GM10248 (cell line): ENCODE results near the gene NDUFS5.
"Not testable (repeated sequence)": the region's sequence is repeated elsewhere in the genome, so short reads cannot be mapped to it uniquely, and the experiment has no call there.

Source experiments
- CTCF ChIA-PET: fragments of 300-600 bp; sonication (Branson Sonifier 250); formaldehyde crosslinking; extraction: SDS; loops from one replicate; lab custom pipeline; 2021; ENCODE audit warnings: antibody characterized with exemption; lab: Yijun Ruan, JAX
- POLR2A ChIA-PET: fragments of 350-650 bp; sonication (Branson Sonifier 250); formaldehyde crosslinking; extraction: SDS; loops from one replicate; lab custom pipeline; 2020; ENCODE audit warnings: antibody characterized with exemption; lab: Yijun Ruan, JAX
- DNase-seq: peaks from one replicate; pipeline ENCODE4 v3.0.0; 2012; ENCODE audit errors: extremely low spot score
- TF ChIP-seq, protein P1 (sequence below): IDR thresholded peaks from 2 replicates; pipeline ENCODE4 v1.5.1; 2012; ENCODE audit warnings: mild to moderate bottlenecking, low read depth; ENCODE audit errors: extremely low read depth, missing control alignments, control extremely low read depth

The NDUFS5 gene

GRCh38 chr1:39026051-39026865, at the start of gene NDUFS5:
TSS of gene NDUFS5 (plus strand) at chr1:39026350. CDS start at chr1:39028725, 2,375 bp downstream.
- CTCF ChIA-PET, result interaction anchor here (0.7 to 1.6 kb wide), 8 partner anchors 9 to 73 kb away, joined by 3 to 5 read pairs (median 4); no protein-coding TSS in a partner anchor
- TF ChIP-seq, protein P1, sequence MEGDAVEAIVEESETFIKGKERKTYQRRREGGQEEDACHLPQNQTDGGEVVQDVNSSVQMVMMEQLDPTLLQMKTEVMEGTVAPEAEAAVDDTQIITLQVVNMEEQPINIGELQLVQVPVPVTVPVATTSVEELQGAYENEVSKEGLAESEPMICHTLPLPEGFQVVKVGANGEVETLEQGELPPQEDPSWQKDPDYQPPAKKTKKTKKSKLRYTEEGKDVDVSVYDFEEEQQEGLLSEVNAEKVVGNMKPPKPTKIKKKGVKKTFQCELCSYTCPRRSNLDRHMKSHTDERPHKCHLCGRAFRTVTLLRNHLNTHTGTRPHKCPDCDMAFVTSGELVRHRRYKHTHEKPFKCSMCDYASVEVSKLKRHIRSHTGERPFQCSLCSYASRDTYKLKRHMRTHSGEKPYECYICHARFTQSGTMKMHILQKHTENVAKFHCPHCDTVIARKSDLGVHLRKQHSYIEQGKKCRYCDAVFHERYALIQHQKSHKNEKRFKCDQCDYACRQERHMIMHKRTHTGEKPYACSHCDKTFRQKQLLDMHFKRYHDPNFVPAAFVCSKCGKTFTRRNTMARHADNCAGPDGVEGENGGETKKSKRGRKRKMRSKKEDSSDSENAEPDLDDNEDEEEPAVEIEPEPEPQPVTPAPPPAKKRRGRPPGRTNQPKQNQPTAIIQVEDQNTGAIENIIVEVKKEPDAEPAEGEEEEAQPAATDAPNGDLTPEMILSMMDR, result no peak
- peak; percentile 85 for DNase-seq
- POLR2A ChIA-PET, result interaction anchor here (1.3 kb wide), 1 partner anchor 19 kb away, joined by 4 read pairs; no protein-coding TSS in a partner anchor

GRCh38 chr1:38977399-38978244, 48.5 kb upstream of the NDUFS5 start:
- POLR2A ChIA-PET, DNase-seq, CTCF ChIA-PET: not testable (repeated sequence)

GRCh38 chr1:38978245-38978542, 48.0 kb upstream of the NDUFS5 start:
- POLR2A ChIA-PET, CTCF ChIA-PET, DNase-seq: not testable (repeated sequence)

DNA sequence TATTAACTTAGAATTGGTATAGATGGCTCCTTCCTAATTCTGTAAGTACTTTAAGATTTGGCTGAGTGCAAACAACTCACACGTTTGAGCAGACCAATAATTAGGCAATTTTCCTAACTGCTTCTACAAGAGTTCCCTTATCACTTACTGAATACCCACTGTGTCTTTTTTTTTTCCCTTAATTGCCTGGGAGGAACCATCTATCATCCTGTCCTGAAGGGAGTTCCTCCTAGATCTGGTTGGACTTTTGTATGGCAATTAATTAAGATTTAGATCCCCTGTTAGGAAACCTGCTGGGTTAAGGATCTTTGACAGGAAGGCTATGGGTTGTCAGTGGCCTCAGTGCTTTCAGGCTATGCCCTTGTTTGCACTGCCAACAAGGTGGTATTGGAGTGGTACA, 46.8 kb upstream of the NDUFS5 start:
- CTCF ChIA-PET, POLR2A ChIA-PET, DNase-seq: not testable (repeated sequence)

- TF ChIP-seq, protein P1, result no peak
- DNase-seq, result no peak
- CTCF ChIA-PET, result interaction anchor here (1.1 kb wide), 1 partner anchor 36 kb away, joined by 3 read pairs; the partner anchor contains the start of gene NDUFS5
- POLR2A ChIA-PET, result no interaction called here
Measured at GRCh38 chr1:38989979-38990378, 36.2 kb upstream of the NDUFS5 start.

DNA sequence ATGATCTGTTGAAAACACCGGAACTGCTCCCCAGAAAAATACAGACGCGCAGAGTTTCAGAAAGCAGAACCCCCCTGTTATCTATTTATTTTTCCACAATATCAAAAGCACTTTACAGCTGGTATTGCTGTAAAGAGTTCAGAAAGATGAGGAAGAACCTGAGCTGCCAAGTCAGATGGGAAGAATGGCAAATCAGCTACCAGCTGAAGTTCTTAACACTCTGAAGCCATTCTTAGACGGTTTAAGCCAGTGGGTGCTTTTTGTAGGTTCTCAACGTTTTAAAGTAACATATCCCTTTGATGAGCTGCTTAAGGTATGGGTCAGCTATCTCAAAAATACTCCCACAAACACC, 35.8 kb upstream of the NDUFS5 start:
- ChIA-PET CTCF (interaction anchor here (1.1 kb wide), 1 partner anchor 36 kb away, joined by 3 read pairs; the partner anchor contains the start of gene NDUFS5), POLR2A (no interaction called here)
- DNase-seq, result no peak
- TF ChIP-seq, protein P1, result no peak

DNA sequence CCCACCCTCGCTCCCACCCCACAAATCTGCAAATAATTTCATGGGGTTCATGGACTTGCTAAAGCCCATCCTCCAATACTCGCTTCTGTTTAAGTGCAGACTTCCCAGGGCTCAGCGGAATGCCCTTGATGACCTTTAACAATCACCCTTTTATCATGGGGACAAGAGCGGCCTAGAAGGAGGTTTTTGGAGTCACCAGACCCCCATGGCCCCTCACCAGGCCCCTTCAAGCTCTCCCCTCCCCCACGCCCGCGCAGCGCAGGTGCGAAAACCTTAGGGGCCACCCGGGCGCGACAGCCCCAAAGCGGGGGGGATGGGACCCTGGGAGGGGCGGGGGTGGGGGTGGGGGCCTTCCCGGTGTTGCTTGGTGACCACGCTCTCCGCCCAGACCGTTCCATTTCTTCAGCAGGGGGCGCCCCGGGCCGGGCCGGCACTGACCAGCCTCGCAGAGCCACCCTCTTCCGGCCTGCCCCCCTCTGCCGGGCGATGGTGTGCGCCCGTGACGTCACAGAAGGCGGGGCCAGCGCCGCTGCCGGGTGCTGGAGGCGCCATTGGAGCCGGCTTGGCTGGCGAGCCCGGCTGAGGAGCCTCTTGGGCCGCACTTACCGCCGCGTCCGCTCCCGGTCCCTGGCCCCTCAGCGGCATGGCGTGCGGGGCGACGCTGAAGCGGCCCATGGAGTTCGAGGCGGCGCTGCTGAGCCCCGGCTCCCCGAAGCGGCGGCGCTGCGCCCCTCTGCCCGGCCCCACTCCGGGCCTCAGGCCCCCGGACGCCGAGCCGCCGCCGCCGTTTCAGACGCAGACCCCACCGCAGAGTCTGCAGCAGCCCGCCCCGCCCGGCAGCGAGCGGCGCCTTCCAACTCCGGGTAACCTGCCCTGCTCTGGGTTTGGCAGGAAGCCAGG, 35.2 kb upstream of the NDUFS5 start, which contains the start of gene AKIRIN1:
Gene AKIRIN1, plus strand, starts transcription at position 539 of the 900 bp plus-strand sequence. Its CDS starts 105 bp downstream, at position 644.
- ChIA-PET CTCF (interaction anchor here (1.1 kb wide), 1 partner anchor 35 kb away, joined by 3 read pairs; the partner anchor contains the start of gene NDUFS5), POLR2A (no interaction called here)
- DNase-seq, result peak; percentile 99
- TF ChIP-seq, protein P1, result no peak
